ENCODE measurements around the gene AHRR. TPM values are rescaled to one million over a fixed set of nuclear protein-coding genes. Genes with fewer than 3 reads are reported as not detected.

AHRR gene
- total and polyA plus RNA-seq, 2 experiments from 2014 or later: 1.8 to 2.4 TPM

DNA sequence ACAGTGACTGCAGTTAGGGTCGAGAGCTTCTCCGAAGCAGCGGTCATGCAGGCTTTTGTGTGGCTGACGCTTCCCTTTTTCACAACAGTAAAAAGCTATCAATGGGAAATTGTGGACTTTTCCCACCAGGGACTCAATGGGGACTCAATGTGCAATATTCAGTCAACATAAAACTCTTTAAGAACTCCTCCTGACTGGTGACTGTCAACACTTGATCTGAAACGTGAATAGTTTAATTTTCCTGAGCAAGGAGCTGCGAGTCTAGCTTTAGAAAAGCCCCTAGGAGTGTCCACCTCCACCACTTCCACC, 150.2 kb downstream of the AHRR start:
- Histone ChIP-seq H3K79me2 (peaks cover 18% of the 10 kb centered on the region), H3K4me1 (ENCODE audit: insufficient read depth) (peaks cover 20% of the 10 kb centered on the region), H3K4me2 (peak overlapping the region; percentile 100), H3K9me2 (replicated peaks; ENCODE audit: insufficient read depth) (no peaks in the 10 kb centered on the region), H3K4me3 (no peak overlapping the region), H3K9me3 (ENCODE audit: low read depth) (no peaks in the 10 kb centered on the region), H4K20me1 (ENCODE audit: insufficient read depth, poor library complexity, severe bottlenecking) (peaks cover 5% of the 10 kb centered on the region), H3K27ac (peak overlapping the region; percentile 85), H3K36me3 (replicated peaks; ENCODE audit: insufficient read depth, low read depth) (no peaks in the 10 kb centered on the region), H2AFZ (no peak overlapping the region), H3K27me3 (peaks cover 3% of the 10 kb centered on the region)
- TF ChIP-seq, protein P1, sequence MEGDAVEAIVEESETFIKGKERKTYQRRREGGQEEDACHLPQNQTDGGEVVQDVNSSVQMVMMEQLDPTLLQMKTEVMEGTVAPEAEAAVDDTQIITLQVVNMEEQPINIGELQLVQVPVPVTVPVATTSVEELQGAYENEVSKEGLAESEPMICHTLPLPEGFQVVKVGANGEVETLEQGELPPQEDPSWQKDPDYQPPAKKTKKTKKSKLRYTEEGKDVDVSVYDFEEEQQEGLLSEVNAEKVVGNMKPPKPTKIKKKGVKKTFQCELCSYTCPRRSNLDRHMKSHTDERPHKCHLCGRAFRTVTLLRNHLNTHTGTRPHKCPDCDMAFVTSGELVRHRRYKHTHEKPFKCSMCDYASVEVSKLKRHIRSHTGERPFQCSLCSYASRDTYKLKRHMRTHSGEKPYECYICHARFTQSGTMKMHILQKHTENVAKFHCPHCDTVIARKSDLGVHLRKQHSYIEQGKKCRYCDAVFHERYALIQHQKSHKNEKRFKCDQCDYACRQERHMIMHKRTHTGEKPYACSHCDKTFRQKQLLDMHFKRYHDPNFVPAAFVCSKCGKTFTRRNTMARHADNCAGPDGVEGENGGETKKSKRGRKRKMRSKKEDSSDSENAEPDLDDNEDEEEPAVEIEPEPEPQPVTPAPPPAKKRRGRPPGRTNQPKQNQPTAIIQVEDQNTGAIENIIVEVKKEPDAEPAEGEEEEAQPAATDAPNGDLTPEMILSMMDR (IDR thresholded peaks at IDR 0.05; ENCODE audit: poor library complexity): no peak
- TF ChIP-seq EZH2phosphoT487 (IDR thresholded peaks at IDR 0.05; ENCODE audit: low read depth, severe bottlenecking, unreplicated experiment) (no peak), EZH2 (IDR thresholded peaks at IDR 0.05; ENCODE audit: borderline replicate concordance) (no peak)
- no peak for DNase-seq (ENCODE audit: low spot score)
- 87% methylated on average over 6 of the region's 6 CpGs for whole genome bisulfite sequencing (ENCODE audit: low lambda C conversion rate, missing lambda C conversion rate)

DNA sequence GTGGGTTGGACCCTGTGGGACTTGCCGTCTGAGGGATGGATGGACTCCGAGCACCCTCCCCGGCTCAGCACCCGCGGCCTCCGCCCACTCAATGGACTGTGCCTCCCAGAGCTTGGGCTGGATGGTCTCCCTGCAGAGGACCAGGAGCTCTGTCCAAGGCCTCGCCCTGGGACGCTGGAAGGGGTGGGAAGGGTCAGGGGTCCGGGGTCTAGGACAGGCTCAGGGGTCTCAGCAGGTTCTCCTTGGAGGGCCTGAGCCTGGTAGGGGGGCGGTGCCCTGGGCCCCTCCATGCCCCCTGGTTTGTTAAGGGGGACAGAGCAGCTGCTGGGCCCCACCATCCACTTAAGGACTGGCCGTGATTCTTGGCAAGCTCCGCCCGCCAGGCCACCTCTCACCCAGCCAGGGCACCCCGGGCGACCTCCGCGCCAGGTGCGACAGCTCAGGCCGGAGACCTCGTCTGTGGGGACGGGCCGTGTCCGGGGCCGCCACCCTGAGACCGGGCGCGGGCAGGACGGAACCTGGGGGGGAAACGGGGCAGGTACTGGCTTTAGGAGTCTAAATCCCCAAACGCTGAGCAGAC, 150.7 kb downstream of the AHRR start:
- peak overlapping the region; percentile 85 for H3K27ac ChIP-seq
- peak; percentile 44 for DNase-seq (ENCODE audit: low spot score)
- peak overlapping the region; percentile 79 for H3K4me3 ChIP-seq
- TF ChIP-seq EZH2 (IDR thresholded peaks at IDR 0.05; ENCODE audit: borderline replicate concordance) (no peak), EZH2phosphoT487 (IDR thresholded peaks at IDR 0.05; ENCODE audit: low read depth, severe bottlenecking, unreplicated experiment) (no peak)
- TF ChIP-seq, protein P1 (IDR thresholded peaks at IDR 0.05; ENCODE audit: poor library complexity): no peak
- peaks cover 20% of the 10 kb centered on the region for H3K4me1 ChIP-seq (ENCODE audit: insufficient read depth)
- H3K27me3 ChIP-seq: peaks cover 3% of the 10 kb centered on the region
- H3K36me3 ChIP-seq (replicated peaks; ENCODE audit: insufficient read depth, low read depth): no peaks in the 10 kb centered on the region
- no peaks in the 10 kb centered on the region for H3K9me3 ChIP-seq (ENCODE audit: low read depth)
- H3K4me2 ChIP-seq: peak overlapping the region; percentile 100
- H3K9me2 ChIP-seq (replicated peaks; ENCODE audit: insufficient read depth): no peaks in the 10 kb centered on the region
- peaks cover 18% of the 10 kb centered on the region for H3K79me2 ChIP-seq
- peak overlapping the region; percentile 96 for H2AFZ ChIP-seq
- peaks cover 5% of the 10 kb centered on the region for H4K20me1 ChIP-seq (ENCODE audit: insufficient read depth, poor library complexity, severe bottlenecking)
- WGBS (ENCODE audit: low lambda C conversion rate, missing lambda C conversion rate): 42% methylated on average over 29 of the region's 30 CpGs

DNA sequence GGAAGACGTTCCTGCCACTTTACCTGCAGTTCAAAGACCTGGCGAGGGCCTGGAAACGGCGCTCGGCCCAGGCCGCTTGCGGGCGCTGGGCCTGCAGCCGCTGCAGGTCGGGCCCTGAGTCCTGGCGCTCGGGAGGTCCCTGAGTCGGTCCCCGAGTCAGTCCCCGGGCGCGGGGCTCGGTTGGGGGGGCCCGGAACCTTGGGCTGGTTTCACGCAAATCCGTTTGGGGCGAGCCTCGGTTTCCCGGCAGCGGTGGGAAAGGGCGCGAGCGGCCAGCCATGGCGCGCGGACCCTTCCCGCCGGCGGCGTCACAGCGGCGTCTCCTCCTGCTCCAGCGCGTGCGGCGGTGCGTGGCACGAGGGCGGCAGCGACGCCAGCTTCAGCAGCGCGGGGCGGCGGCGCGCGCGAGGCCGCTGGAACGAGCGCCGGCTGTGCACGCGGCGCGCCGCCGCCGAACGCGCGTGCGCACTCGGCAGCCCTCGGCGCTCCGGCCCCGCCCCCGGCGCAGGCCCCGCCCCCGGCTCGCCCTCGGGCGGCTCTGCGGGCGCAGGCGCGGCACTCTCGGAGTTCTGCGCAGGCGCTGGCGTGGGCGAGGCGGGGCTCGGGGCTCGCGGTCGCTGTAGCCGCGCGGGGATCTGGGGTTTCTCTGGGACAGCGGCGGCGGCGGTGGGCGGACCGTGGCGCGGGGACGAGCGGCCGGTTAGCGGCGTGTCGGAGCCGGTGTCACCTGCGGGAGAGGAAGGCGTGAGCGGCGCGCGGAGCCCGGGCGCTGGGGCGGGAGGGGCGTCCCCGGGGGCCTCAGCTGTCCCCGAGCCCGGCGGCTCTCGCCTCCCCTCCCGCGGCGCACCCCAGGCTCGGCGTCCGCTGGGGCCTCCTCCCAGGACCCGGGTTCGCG, 151.4 kb downstream of the AHRR start:
- Histone ChIP-seq H3K9me2 (replicated peaks; ENCODE audit: insufficient read depth) (no peaks in the 10 kb centered on the region), H3K4me3 (peak overlapping the region; percentile 98), H3K79me2 (peaks cover 18% of the 10 kb centered on the region), H3K9me3 (ENCODE audit: low read depth) (no peaks in the 10 kb centered on the region), H2AFZ (peak overlapping the region; percentile 96), H3K4me1 (ENCODE audit: insufficient read depth) (peaks cover 20% of the 10 kb centered on the region), H3K4me2 (peak overlapping the region; percentile 100), H3K36me3 (replicated peaks; ENCODE audit: insufficient read depth, low read depth) (no peaks in the 10 kb centered on the region), H3K27me3 (peaks cover 3% of the 10 kb centered on the region), H3K27ac (peak overlapping the region; percentile 85), H4K20me1 (ENCODE audit: insufficient read depth, poor library complexity, severe bottlenecking) (peaks cover 5% of the 10 kb centered on the region)
- 1% methylated on average over 36 of the region's 137 CpGs for WGBS (ENCODE audit: low lambda C conversion rate, missing lambda C conversion rate)
- DNase-seq (ENCODE audit: low spot score): peak; percentile 94
- no peak for TF ChIP-seq EZH2phosphoT487 (IDR thresholded peaks at IDR 0.05; ENCODE audit: low read depth, severe bottlenecking, unreplicated experiment)
- TF ChIP-seq EZH2 (IDR thresholded peaks at IDR 0.05; ENCODE audit: borderline replicate concordance): no peak
- TF ChIP-seq, protein P1 (IDR thresholded peaks at IDR 0.05; ENCODE audit: poor library complexity): no peak
